Non-pigmented ciliary epithelial cell (primary cell): ENCODE results near the gene RFNG.

Experiments
- DNase-seq: peaks from one replicate; pipeline ENCODE4 v3.0.0-alpha.2; 2010; ENCODE audit warnings: low read depth

Gene RFNG

DNA sequence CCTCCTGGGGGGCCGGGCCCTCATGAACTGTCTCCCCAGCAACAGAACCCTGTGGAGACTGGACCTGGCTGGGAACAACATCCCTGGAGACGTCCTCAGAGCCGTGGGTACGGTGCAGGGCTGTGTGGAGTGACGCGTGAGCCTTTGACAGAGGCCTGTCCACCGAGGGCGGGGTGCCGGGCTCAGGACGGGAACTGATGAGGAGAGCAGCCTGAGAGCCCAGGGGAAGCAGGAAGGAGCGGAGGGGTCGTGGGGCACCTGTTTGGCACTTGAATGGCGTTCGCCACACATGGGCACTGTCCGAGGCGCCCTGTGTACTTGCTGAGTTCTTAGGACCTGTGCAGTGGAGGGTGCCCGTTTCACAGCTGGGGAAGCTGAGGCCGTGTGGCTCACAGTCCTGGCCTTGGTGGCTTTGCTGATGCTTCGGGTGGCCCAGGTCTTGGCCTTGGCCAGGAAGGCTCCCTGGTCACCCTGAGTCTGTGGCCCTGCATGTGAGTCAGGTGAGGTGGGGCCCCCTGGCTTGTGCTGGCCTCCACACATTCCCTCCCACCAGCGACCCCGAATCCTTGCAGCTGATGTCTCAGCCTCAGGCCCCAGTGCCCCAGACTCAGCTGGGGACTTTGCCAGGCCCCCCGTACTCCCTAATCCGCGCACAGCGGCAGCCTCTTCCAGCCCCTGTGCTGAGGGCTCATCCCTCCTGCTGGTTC lies 26.1 kb downstream of the RFNG start:
- DNase-seq = no peak

- DNase-seq = no peak
These were observed 26.8 kb downstream of the RFNG start for GRCh38 chr17:82024859-82025258.

- DNase-seq = no peak
These were observed 28.0 kb downstream of the RFNG start for GRCh38 chr17:82023447-82024241.

GRCh38 chr17:82022981-82023446 lies 28.6 kb downstream of the RFNG start, which contains the start of gene LRRC45:
TSS of gene LRRC45 (plus strand) at chr17:82023305. CDS start at chr17:82023644, 339 bp downstream.
- peak; percentile 97 for DNase-seq

GRCh38 chr17:82022310-82022980 lies 29.2 kb downstream of the RFNG start, which contains the start of gene CENPX:
TSS of gene CENPX (minus strand) at chr17:82022878. CDS start at chr17:82022861, 17 bp downstream.
- no peak for DNase-seq

- no peak for DNase-seq
These were observed 29.7 kb downstream of the RFNG start for GRCh38 chr17:82021900-82022309.

DNA sequence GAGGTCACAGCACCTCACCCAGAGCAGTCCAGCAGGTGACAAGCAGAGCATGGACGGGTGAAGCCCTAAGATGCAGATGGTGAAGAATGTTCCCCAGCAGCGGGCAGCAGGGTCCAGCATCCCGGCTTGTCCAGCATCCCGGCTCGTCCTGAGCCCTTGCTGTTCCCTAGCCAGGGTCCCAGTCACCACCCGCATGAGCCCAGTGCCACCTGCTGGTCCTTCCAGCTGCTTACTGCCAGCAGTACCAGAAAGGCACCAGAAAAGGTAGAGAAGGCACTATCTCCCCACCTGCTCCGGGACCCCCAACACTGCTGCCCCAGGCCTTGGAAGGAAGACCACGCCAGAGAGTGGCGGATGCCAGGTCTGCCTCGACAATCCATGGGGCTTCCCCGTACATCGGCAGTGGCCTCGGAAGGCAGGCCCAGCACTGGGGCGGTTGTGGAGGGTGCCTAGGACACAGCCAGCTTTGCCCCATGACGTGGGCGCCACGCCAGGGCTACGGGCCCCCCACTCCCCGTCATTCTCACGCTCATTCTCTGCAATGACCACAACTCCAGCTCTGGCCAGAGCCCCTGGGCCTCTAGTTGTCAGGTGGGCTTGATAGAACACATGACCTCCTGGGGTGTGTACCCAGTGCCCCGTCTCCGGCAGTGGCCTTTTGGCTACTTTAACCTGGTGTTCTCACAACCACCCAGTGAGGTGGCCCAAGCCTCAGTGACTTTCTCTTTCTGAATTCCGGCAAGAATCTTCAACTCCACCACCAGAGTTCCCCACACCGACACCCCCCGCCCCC lies 30.3 kb downstream of the RFNG start:
- no peak for DNase-seq

DNA sequence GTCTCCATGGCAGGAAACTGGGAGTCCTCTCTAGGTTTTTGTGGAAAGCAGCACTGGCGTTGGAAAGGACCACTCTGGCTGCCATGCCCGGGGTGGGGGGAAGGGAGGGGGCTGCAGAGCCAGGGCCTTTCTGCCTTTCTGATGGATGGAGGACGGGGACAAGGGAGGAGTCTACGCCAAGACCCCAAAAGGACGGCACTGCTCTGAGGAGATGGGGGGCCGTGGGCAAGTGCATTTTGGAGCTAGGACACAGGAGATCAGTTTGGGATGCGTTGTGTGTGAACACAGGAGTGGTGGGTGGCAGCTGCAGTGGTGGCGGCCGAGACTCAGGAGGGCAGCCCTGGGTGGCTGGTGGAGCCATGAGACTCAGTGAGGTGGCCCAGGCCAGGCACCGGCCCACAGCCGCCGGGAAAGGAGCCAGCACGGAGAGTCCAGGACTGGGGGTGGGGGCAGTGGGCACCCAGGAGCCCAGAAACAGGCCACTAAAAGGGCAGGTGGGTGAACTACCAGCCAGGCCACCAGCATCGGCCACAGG lies 31.0 kb downstream of the RFNG start:
- DNase-seq = no peak

DNA sequence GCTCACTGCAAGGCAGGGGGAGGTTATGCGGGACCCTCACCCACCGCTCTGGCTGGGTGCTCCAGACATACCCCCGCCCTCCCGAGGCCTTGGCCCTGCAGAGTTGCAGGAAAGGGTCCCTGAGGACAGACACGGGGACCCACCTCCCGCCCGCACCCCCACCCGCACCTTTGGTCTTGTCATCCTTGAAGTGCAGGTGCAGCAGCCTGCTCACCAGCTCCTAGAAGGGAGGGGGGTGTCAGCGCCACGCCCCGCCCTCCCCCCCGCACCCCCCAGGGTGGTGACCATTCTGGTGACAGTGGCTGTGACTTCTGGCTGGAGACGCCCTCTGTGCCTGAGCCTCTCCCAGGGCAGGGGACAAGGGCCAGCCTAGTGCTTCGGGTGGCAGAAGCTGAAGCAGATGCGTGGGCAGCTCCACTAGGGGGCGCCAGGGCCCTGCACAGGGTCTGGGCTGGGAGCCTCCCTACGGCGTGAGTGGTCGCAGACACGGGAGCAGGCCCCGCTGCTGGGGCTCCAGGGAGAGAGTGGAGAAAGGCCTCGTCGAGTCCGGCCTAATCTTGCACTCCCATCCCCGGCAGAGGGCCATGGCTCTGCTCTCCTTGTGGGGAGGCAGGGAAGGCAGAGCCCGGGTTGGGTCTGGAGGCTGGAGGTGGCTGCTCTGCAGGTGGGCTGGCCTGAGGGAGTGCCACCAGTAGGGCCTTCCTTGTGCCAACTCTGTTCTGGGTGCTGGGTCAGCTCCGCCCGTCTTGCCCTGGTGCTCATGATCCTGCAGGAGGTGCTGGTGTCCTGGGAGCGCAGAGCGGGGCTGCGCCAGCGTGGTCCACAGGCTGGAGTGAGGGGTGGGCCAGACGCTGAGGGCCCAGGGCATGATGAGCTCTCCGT lies 31.7 kb downstream of the RFNG start:
- DNase-seq = no peak

DNA sequence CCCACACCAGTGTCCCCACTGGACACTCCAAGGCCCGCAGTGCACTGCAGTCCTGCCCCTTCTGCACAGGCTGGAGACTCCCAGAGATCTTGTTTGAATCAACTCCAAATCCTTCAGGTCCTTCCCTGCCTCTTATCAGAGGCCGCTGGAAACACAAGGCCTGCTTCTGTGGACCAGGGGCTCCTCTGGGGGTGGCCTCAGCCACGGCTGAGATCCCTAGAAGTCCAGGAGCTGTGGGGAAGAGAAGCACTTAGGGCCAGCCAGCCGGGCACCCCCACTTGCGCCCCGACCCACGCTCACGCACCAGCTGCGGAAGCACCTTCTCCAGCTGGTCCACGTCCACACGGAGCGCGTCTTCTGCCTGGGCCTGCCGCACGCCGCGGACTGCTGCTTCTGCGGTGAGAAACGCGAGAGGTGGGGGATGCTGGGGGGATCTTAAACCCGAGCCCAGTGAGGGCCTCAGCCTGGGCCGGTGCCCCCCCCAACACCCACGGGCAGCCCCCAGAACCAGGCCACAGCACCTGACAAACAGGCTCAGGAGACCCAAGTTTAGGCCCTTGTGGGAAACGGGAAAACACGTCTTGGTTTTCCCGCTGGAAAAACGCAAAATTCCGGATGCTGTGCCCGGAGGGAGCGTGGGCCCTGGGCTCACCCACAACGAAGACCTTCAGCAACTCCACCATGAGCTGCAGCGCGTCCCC lies 32.5 kb downstream of the RFNG start:
- DNase-seq = no peak

DNA sequence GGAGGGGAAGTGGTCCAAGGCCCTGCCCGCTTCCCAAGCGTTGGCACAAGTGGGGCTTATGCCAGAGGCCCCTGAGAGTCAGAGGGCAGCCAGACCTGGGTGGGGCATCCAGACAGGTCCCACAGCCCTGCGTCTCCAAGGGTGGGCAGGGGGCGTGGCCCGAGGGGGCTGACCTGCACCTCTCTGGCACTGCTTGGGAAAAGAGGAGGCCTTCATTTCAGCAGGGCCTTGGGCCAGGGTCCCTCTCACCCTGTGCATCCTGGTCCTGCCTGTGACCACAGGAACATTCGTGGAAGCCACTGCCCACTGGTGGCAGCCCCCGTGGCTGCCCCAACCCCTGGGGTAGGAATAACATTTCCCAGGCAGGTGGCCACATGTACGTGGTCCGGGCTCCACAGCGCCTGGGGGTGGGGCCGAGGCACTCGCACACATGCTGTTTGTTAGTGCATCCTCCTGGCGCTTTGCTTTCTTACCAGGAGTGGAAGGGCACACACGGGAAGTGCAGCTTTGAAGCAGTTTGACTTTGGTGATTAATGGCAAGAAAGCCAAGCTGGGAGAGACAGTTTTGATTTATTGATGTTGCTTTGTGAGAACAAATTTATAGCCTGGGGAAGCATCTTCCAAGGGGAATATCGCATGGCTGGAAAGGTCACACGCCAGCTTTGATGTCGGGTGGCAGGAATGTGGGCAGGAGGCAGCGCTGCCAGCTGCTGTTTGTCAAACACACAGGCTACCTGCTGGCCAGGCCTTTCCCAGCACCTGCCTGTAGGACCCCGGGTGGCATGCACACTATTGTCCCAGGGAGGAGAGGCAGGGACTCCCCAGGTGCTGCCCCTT lies 33.2 kb downstream of the RFNG start:
- no peak for DNase-seq

DNA sequence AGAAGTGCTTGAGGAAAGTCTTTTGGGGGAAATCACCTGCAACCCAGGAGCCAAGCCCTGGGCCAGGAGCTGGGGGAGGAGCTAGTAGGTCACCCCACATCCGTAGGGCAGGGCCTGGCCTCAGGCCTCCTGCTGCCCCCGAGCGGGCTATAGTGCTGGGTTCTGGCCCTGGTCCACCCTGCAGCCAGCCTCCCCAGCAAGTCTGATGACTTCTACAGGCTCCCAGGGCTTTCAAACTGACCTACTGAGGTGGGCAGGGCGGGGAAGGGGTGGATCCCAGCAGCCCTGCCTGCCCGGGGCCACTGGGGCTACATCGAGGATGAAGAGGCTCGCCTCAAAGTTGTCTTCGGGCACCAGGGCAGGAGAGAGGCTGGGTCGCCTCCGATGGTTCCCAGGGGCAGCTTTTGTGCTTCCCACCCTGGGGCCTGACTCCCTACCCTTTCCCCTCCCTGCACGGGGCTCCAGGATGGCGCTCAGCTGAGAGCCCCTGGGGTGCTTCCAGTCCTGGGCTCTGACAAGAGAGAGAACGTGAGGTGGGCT lies 33.9 kb downstream of the RFNG start:
- DNase-seq = no peak

DNA sequence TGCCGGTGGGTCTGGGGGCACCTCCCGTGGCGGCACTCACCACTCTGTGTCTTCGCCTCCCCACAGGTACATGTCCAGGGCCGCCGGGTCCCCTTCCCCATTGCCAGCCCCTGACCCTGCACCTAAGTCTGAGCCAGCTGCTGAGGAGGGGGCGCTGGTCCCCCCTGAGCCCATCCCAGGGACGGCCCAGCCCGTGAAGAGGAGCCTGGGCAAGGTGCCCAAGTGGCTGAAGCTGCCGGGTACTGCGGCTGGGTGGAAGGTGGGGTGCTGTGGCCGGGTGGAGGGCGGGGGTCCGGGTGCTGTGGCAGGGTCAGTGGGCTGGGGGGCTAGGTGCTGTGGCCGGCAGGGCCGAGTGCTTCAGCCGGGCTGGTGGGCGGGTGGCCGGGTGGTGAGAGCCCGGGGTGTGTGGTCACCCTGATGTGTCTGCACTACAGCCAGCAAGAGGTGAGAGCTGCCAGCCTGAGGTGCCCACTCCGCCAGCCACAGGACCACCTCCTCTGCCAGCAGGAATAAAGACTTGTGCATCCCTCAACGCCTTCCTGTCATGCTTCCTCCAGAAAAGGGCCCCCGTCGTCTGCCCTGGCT lies 34.6 kb downstream of the RFNG start:
- no peak for DNase-seq

DNA sequence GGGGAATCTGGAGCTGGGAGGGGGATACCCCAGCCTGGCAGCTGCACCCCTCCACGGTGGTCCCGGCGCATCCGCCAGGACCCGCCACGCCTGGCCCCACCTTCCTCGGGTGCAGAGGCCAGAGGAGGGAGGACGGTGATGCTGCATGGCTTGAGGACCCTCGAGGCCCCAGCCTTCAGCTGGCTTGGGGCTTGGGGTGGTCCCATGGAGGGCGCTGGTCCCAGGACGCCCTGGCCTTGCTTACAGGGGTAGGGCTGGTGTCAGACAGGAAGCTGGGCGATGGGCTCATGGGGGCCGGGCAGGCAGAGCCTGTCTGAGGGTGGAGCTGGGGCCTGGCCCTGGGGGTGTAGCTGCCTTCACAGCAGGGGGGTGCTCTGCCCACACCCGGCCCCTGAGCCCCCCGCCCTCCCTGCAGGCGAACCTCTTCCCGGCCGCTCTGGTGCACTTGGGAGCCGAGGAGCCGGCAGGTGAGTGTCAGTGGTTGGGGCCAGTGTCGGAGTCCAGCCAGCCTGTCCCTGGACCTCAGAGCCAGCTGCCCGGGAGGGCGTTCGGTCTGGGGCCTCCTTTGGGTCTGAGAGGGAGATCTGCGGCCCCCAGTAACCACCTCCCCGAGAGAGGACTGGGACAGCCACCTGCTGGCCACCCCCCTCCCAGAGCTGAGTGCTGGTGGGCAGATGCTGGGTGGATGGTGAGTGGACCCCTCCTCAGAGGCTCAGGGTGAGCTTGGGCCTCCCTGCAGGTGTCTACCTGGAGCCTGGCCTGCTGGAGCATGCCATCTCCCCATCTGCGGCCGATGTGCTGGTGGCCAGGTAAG lies 35.3 kb downstream of the RFNG start:
- no peak for DNase-seq

- DNase-seq = no peak
These were observed 36.2 kb downstream of the RFNG start for GRCh38 chr17:82015311-82015971.

DNA sequence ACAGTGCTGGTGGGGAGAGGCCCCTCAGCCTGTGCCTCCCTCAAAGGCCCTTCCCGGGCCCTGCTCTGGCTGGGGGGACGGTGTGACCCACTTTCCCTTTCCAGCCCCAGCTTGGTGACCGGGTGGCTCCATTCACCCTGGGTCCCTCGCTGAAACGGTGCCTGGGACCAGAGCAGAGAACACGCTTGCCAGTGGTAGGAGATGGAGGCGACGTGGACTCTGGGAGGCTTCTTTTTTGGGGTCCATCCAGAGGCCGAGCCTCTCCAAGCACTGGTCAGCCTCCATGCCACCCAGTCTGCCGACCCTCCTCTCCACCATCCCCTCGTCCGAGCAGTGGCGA lies 36.7 kb downstream of the RFNG start:
- DNase-seq = no peak

GRCh38 chr17:82014432-82014831 lies 37.2 kb downstream of the RFNG start:
- no peak for DNase-seq
